Skeletal muscle cell (primary cell): ENCODE results near the gene CDC20.
"Not testable (repeated sequence)": the region's sequence is repeated elsewhere in the genome, so short reads cannot be mapped to it uniquely, and the experiment has no call there.

Experiments used
- DNase-seq: peaks from one replicate; pipeline ENCODE4 v3.0.0-alpha.2; 2010; ENCODE audit warnings: low read depth
- H3K4me3 ChIP-seq: 2 replicates; pipeline ENCODE4 v1.5.1; 2011; ENCODE audit warnings: low read depth, mild to moderate bottlenecking, control low read depth, low read length, moderate library complexity

CDC20 gene

DNA sequence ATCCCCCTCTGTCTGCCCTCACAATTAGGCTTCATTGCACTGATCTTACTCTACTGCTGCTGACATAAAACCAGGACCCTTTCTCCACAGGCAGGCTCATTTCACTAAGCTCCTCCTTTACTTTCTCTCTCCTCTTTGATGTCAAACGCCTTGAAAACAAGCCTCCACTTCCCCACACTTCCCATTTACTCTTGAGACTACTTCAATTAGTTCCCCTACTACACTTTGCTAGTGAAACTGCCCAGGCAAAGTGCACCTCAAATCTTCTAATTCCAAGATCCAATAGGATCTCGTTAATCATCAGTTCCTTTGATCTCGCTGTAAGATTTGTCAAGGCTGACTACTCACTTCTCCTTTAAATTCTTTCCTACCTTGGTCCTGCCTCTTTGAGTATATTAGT, 5.9 kb upstream of the CDC20 start:
- no peak for DNase-seq
- H3K4me3 ChIP-seq: no peak overlapping the region

DNA sequence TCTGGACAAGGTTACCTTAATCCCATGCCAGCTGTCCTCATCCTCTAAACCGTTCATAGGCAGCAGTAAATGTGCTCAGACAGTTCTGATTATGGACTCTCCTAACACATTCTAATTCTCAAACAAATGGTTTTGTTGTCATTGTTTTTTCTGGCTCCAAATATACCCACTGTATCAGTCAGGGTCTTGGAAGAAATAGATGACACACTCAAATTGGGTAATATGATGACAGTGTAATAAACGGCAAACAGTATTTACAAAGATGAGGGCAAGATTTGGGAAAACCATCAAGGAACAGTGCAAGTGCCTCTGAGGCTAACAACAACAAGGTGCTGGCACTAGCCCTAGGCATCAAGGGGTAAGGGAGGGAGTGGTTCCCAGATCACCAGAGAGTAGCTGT, 4.3 kb upstream of the CDC20 start:
- DNase-seq: no peak
- H3K4me3 ChIP-seq: no peak overlapping the region

DNA sequence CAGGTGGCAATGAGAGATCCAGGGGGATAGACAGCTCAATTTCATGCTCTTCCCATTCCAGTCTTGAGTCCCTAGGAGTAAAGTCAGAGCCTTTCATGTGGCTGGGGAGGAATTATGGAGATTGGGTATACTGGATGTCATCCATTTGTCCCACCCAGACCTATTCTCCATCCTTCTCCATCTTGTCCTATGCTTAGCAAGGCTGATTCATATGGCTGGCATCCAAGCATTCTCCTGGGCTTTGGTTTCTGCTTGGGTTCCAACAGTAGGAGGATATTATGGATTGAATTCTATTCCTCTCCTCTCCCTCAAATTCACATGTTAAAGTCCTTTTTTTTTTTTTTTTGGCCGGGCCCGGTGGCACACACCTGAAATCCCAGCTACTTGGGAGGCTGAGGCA, 3.8 kb upstream of the CDC20 start:
- H3K4me3 ChIP-seq: no peak overlapping the region
- DNase-seq: no peak

DNA sequence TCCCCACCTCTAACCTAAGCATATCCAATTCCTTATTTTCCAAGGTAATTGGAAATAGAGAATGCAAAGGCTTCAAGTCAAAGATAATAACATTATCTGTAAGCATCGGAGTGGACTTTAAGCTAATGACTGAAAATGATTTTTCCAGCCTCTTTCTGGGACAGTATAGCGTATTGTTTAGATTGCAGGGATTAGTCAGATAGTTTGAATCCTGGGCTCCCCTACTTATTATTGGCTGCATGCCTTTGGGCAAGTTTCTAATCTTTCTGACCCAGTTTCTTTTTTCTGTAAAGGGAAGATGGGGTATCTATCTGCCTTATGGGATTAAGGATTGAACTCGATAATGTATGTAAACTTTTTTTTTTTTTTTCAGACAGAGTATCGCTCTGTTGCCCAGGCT, 1.5 kb upstream of the CDC20 start:
- H3K4me3 ChIP-seq: no peak overlapping the region
- DNase-seq: no peak

DNA sequence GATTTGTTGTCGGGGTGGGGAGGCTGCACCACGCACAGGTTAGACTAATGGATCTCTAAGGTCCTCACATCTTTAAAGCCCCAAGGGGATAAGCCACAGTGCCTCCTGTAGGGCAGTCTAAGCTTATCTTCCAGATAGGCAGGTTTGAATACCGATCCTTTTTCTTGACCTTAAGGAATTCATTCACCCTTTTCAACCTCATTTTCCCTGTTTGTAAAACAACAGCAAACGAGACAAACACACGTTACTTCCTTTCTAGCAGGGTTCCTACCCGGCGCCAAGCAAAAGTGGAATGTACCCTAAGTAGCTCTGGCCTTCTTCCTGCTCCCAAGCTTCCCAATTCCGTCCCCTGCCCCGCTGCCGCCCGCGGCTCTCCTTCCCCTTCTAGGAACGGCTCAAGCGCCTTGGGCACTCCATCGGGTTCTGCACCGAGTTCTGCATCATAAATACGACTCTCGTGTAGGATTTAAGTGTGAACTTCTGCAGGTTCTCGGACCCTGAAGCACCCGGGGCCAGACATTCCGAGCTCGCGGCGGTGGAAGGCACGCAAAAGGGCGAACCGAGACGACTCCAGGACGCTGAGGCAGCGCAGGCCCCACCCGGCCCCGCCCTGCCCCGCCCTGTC, 548 bp upstream of the CDC20 start:
- peak overlapping the region; percentile 63 for H3K4me3 ChIP-seq
- DNase-seq: no peak

DNA sequence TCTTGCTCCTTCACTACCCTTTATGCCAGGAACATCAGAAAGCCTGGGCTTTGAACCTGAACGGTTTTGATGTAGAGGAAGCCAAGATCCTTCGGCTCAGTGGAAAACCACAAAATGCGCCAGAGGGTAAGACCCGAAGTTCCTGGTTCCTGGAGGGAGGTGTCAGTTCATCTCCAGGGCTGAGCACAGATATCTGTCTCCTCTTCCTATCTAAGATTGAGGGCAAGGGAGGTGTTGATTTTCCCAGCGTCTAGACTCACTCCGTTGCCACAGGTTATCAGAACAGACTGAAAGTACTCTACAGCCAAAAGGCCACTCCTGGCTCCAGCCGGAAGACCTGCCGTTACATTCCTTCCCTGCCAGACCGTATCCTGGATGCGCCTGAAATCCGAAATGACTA, 915 bp downstream of the CDC20 start:
- DNase-seq: no peak
- peak overlapping the region; percentile 63 for H3K4me3 ChIP-seq

DNA sequence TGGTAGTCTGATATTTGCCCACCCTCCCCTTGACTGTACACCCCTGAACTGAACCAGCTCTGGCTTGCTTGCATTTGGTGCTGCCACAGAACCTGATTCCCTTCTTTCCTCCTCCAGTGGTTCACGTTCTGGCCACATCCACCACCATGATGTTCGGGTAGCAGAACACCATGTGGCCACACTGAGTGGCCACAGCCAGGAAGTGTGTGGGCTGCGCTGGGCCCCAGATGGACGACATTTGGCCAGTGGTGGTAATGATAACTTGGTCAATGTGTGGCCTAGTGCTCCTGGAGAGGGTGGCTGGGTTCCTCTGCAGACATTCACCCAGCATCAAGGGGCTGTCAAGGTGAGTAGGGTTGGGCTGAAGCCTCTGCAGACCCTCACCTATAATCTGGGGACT, 1.8 kb downstream of the CDC20 start:
- no peak for DNase-seq
- H3K4me3 ChIP-seq: no peak overlapping the region

DNA sequence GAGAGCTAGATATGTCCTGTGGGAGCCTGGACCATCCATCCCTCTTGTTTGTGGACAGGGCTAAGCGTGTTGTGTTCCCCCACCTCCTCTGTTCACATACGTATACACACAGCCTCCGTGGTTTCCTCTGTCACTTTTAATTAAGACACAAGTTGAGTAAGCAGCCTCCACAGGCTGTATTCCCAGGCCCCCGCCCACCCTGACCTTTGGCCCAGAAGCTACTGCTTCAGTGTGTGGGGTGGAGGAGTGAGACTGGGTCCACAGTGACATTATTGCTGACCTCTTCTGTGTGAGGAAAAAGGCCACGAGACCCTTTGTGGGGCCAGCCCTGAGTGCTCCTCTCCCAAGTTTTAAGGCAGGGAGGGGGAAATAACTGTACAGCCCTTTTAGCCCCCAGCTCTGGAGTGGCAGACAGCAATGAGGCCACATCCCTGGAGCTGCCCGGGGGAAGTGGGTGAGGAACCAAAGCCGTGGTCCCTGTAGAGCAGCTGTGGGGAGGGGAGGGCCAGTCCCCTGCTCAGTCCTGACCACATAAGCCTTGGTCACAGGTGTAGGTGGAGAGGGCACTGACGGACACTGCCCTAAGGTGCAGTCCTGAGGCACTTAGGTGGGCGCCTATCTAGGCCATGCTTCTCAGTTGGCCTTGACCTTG, 4.6 kb downstream of the CDC20 start:
- DNase-seq: no peak
- no peak overlapping the region for H3K4me3 ChIP-seq

DNA sequence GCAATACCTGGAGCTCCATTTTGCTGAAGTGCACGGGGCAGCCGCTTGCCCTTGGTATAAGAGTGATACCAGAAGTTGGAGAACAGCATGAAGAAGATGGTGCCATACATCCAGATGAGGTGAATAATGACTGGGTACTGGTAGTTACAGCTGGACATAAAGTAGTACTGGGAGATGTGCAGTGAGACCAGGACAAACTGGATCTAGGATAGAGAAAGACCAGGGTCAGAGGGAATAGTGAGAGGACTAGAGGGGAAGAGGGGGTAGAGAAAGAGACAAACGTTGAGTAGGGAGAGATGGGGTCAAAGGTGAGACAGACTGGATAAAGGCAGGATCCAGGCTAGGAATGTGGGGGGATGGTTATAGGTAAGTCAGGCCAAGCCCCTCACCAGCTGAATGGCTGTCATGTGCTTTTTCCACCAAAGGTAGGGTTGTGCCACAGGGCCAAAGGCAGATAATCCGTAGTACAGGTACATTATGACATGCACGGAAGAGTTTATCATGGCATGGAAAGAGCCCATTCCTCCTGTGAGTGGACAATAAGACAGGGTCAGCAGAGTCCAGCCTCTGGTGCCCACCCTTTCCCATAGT, 5.2 kb downstream of the CDC20 start:
- H3K4me3 ChIP-seq: no peak overlapping the region
- DNase-seq: no peak

DNA sequence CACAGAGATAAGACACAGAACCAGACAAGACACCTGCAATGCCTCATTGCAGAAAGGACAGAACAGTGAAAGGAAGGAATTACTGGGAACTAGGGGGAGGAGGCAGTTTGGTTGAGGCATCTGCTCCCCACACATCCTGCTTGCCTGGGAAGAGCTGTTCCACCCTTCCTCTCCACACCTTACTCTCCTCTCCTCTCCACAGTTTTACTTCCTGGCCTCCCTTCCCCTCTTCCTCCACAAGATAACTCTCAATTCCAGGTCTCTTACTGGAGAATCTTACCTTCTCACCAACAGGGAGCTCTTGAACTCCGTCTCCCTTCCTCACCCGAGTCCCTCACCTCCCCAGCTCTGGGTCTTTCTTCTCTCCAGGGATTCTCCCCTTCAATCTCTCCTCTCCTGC, 6.9 kb downstream of the CDC20 start:
- no peak overlapping the region for H3K4me3 ChIP-seq
- DNase-seq: no peak

DNA sequence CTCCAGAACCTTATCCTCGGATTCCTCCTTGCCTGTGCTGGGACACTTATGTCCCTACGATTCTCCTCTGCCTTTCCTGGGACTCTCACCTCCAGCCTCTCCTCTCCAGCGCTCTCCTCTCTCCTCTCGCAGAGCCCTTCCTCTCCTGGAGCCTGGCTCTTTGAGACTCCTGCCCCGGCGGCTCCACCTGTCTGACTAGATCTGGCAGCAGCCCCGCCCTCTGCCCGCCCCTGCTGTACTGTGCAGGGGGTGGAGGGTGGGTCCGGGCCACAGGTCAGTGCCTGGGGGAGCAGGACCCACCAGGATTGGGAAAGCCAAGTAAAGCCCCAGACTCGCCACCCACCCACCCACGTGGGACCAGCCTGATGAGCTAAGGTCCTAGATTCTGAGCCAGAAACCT, 7.4 kb downstream of the CDC20 start:
- no peak for DNase-seq
- peak overlapping the region; percentile 84 for H3K4me3 ChIP-seq

DNA sequence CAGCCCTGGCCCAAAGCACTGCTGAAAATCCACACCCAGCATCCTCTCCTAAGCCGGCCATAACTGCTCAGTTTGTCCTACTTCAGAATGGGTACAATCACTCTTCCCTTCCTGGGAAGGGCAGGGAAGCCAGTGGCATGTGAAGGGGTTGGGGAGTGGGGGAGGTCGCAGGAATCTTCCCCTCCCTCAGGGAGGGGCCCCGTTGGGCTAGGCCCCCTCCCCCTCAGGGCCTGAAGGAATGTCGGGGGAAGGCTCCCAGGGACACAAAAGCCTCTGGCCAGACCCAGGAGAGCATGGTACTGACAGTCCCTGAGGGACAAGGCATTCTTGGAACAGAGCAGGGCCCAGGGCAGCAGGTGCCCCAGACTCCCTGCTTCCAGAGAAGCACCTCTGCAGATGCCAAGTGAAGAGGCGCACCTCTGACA, 7.8 kb downstream of the CDC20 start:
- DNase-seq: no peak
- peak overlapping the region; percentile 84 for H3K4me3 ChIP-seq

DNA sequence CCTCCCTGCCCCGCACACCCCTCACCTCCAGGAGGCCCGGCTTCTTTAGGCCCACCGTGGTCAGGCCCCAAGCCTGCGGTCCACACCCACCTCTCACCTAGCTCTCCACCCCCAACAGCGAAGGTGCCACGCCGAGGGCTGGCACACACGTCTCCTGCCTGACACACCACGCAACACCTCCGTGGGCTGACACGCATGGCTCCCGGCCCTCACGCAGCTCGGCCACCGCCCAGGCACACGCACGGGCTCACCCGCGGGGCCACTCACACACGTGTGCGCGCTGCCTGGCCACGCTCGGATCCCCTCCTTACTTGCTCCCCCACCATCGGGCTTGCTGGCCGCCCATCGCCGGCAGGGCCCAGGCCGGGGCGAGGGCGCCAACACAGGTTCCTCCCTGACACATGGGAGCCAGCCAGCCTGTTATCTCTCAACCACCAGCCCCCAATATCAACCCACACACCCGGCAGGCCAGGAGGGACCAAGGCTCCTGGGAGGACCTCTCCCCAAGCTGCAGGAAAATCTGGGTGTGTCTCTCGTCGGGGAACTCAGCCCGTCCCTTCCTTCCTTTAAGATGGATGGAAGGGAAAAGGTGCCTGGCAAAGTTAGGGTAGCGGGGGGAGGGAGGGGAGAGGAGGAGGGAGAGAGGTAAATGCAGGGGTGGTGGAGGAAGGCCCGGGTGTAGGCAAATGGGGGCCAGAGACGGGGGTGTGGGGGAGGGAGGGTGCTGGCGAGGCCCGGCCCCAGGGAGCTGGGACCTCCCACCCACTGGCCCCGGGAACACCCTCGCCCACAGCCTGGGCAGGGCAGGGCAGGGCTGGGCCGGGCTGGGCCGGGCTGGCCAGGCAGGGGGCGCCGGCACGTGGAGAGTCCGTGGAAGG, 8.5 kb downstream of the CDC20 start:
- H3K4me3 ChIP-seq: peak overlapping the region; percentile 84
- no peak for DNase-seq

DNA sequence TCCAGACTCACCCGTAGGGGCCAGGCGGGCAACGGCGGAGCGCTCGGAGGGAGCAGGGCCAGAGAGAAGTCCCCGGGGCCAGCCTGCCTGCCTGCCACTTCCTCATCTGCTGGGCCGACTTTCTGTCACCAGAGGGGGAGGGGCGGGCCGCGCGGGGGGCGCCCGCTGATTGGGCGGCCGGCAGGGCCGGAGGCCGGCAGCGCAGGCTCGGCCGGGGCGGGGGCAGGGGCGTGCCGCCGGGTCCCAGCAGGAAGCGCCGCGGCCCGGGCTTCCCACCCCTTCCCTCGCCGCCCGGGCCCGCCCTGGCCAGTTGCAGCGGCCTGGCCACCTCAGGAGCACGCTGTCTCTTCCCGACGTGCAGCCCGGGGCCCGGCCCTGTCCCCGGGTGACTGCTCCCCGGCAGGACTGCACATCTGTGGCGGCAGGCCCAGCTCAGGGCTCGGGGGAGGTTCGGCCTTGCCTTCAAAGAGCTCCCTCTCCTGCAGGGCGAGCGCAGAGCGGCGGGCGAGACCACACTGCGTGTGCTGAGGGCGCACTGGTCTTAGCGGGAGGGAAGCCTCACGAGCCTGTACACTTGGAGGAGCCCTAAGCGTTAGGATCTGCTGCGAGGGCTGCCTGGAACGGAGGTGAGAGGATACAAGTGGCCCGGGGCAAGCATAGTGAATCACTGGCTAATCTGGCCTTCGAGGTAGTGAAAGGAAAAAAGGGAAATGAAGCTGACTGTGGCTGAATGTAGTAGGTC, 9.3 kb downstream of the CDC20 start, which contains the start of gene ELOVL1:
ELOVL1 (minus strand) TSS at position 108 of the 742 bp plus-strand sequence. CDS start 2,402 bp downstream, outside the sequence.
- DNase-seq: peak; percentile 54
- peak within 1 kb of the TSS; percentile 84 for H3K4me3 ChIP-seq

DNA sequence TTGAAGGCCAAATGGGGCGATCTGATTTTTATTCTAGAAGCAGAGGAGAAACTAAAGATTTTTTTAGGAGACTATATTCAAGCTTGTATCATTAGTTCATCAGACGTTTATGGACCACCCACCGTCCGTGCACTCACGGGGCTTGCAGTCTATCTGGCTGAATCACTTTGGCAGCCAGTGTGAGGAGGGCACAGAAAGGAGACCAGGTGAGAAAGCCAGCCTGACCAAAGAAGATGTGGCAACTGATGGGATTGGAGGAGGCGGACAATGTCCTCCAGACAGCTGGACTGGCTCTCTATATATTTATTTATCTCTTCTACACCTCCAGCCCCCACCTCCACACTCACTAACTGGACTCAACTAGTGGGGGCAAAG, 9.9 kb downstream of the CDC20 start:
- DNase-seq: no peak
- peak overlapping the region; percentile 84 for H3K4me3 ChIP-seq

DNA sequence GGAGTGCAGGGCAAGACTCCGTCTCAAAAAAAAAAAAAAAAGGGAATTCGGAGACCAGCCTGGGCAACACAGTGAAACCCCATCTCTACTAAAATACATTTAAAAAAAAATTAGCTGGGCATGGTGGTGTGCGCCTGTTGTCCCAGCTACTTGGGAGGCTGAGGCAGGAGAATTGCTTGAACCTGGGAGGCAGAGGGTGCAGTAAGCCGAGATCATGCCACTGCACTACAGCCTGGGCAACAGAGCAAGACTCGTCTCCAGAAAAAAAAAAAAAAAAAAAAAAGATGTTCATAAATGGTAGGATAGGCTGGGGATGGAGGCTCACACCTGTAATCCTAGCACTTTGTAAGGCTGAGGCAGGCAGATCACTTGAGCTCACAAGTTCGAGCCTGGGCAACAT, 11.0 kb downstream of the CDC20 start:
- not testable (repeated sequence) for H3K4me3 ChIP-seq, DNase-seq

DNA sequence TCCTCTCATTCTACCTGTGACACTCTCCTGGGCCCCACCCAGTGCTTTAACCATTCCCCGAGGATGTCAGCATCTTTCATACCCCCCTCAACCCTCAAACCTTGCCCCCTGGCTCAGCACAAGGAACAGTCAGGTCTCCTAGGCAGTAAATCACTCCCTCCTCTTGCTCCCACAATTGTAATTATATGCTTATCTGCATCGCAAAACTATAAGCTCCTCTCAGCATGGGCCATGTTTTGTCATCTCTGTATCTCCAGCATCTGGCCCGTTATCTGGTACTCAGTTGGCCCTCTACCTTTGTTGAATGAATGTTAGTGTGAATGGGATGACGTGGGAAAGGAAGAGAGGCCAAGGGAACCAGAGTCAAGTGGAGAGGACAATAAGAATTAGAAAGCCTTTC, 11.8 kb downstream of the CDC20 start:
- no peak for DNase-seq

DNA sequence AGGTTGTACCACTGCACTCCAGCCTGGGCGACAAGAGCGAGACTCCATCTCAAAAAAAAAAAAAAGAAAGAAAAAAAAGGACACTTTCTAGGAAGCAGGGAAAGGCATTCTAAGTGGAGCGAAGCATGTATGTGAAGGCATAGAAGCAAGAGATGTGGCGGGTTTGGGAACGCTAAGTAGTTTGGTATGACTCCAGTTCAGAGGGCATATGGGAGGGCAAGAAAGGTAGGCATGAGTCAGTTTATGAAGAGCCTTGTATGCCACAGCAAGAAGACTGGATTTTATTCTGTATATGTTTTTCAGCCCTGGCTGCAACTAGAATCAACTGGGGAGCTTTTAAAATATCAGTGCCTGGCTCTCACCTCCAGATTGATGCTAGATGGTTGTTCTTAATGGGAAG, 13.4 kb downstream of the CDC20 start:
- no peak overlapping the region for H3K4me3 ChIP-seq
- DNase-seq: no peak

More for the DNA sequence above, 11.8 kb downstream of the CDC20 start:
- no peak overlapping the region for H3K4me3 ChIP-seq
